Bronchial epithelial cell (primary cell): ENCODE results near the gene TMEM213. TPM values are rescaled to one million over a fixed set of nuclear protein-coding genes. Genes with fewer than 3 reads are reported as not detected.

Experiments
- DNase-seq: peaks from one replicate; pipeline ENCODE4 v3.0.0-alpha.2; 2010; ENCODE audit warnings: low read depth
- FAIRE-seq: peaks from 2 replicates; lab custom pipeline; 2011; peaks lifted over from hg19 to GRCh38; lab: Jason Lieb, UNC
- H3K27me3 ChIP-seq: 2 replicates; pipeline ENCODE4 v1.5.1; 2011; ENCODE audit warnings: low read length; ENCODE audit not compliant: control insufficient read depth, insufficient read depth
- H3K36me3 ChIP-seq: 2 replicates; pipeline ENCODE4 v1.5.1; 2011; ENCODE audit warnings: low read length; ENCODE audit not compliant: control insufficient read depth, insufficient read depth
- H3K4me3 ChIP-seq: 2 replicates; pipeline ENCODE4 v1.5.1; 2011; ENCODE audit warnings: mild to moderate bottlenecking, low read depth, low read length, control low read depth
- CTCF ChIP-seq: IDR thresholded peaks from 2 replicates; pipeline ENCODE4 v1.5.1; 2011; ENCODE audit warnings: mild to moderate bottlenecking, moderate library complexity, low read length, control low read depth, inconsistent platforms; ENCODE audit not compliant: insufficient read depth, severe bottlenecking
- total RNA-seq: library from RNA; depleted of rRNA; stranded (reverse); fragments of >200 nt; gene quantifications from 2 replicates; pipeline ENCODE4 v1.2.1, GENCODE V29; 2014

The TMEM213 gene
- total RNA-seq, 1 donor from 2014 or later: not detected

GRCh38 chr7:138853448-138853847 lies 55.7 kb downstream of the TMEM213 start:
- no peaks in the 10 kb centered on the region for H3K36me3 ChIP-seq
- DNase-seq: no peak
- H3K27me3 ChIP-seq: no peaks in the 10 kb centered on the region
- TF ChIP-seq CTCF: no peak
- no peak overlapping the region for H3K4me3 ChIP-seq
- no peak for FAIRE-seq

GRCh38 chr7:138854115-138854645 lies 56.4 kb downstream of the TMEM213 start:
- no peak overlapping the region for H3K4me3 ChIP-seq
- DNase-seq: peak; percentile 81
- no peak for FAIRE-seq
- TF ChIP-seq CTCF: no peak
- no peaks in the 10 kb centered on the region for H3K27me3 ChIP-seq
- no peaks in the 10 kb centered on the region for H3K36me3 ChIP-seq

DNA sequence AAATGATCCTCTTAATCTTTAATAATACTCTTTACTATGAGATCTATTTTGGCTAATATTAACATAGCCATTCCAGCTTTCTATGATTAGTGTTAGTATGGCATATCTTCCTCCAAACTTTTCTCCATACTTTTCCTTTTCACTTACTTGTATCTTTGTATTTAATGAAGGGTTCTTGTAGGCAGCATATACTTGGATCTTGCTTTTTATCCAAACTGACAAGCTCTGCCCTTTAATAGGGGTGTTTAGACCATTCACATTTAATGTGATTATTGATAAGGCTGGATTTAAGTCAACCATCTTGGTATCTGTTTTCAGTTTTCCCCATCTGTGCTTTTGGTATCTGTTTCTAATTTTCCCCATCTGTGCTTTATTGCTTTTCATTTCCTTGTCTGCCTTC lies 59.9 kb downstream of the TMEM213 start:
- Histone ChIP-seq H3K36me3 (no peaks in the 10 kb centered on the region), H3K27me3 (no peaks in the 10 kb centered on the region), H3K4me3 (no peak overlapping the region)
- TF ChIP-seq CTCF: no peak
- no peak for FAIRE-seq
- no peak for DNase-seq

- H3K27me3 ChIP-seq: no peaks in the 10 kb centered on the region
- no peaks in the 10 kb centered on the region for H3K36me3 ChIP-seq
- H3K4me3 ChIP-seq: no peak overlapping the region
- no peak for DNase-seq
- no peak for TF ChIP-seq CTCF
- FAIRE-seq: no peak
These were observed 63.3 kb downstream of the TMEM213 start for GRCh38 chr7:138861051-138861450.

GRCh38 chr7:138863931-138864330 lies 66.1 kb downstream of the TMEM213 start:
- Histone ChIP-seq H3K4me3 (no peak overlapping the region), H3K27me3 (no peaks in the 10 kb centered on the region), H3K36me3 (no peaks in the 10 kb centered on the region)
- DNase-seq (no peak), FAIRE-seq (no peak)
- no peak for TF ChIP-seq CTCF

DNA sequence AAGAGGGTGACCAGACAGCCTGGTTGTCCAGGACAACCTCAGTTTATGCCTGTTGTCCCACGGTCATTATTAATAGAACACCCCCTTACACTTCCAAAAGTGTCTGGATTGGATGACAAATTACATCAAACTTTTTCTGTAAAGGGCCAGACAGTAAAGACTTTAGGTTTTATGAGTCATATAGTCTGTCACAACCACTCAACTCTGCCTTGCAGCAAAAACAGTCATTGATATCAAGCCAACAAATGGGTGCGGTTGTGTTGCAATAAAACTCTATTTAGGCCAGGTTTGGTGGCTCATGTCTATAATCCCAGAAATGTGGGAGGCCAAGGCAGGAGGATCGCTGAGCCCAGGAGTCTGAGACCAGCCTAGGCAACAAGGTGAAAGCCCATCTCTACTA lies 66.9 kb downstream of the TMEM213 start:
- no peak for FAIRE-seq
- H3K27me3 ChIP-seq: no peaks in the 10 kb centered on the region
- H3K36me3 ChIP-seq: no peaks in the 10 kb centered on the region
- no peak for TF ChIP-seq CTCF
- H3K4me3 ChIP-seq: no peak overlapping the region
- DNase-seq: peak; percentile 96
